ENCODE measurements around the gene CTNNBIP1. TPM values are rescaled to one million over a fixed set of nuclear protein-coding genes. Genes with fewer than 3 reads are reported as not detected.

CTNNBIP1 gene
- total RNA-seq, 1 experiment from 2014 or later, result 14.6 TPM

DNA sequence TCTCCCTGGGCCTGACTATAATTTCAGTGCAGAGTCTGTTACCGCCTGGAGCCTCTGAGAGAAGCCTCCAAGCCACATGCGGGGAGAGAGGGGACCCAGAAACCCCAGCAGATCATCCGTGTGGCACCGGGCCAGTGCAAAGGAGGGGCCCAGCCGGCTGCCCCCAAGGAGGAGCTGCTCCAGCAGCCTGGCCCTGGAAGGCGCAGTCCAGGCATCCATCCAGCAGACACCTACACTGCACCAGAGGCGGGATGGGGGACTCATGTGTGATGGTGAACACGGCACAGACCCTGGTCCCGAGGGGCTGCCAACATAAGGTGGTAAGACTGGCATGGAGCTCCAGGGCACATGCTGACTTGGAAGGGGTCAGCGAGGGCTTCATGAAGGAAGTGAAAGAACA, 46.7 kb downstream of the CTNNBIP1 start:
- Histone ChIP-seq H3K4me3 (ENCODE audit: low read depth, low read length, poor library complexity, severe bottlenecking) (no peak overlapping the region), H3K27ac (ENCODE audit: low read depth, low read length, poor library complexity, severe bottlenecking) (no peak overlapping the region), H3K36me3 (ENCODE audit: insufficient read depth, low read length, poor library complexity, severe bottlenecking) (no peaks in the 10 kb centered on the region), H3K4me1 (ENCODE audit: insufficient read depth, low read length, poor library complexity, severe bottlenecking) (peaks cover 8% of the 10 kb centered on the region), H3K27me3 (replicated peaks; ENCODE audit: insufficient read depth, low read depth, low read length, poor library complexity) (no peaks in the 10 kb centered on the region), H3K9me3 (ENCODE audit: low read depth, low read length, poor library complexity, severe bottlenecking) (no peaks in the 10 kb centered on the region)
- intact Hi-C loops (cut with micrococcal nuclease; ENCODE audit: unreplicated experiment), result no loop called here
- POLR2A ChIA-PET (ENCODE audit: low non-redundant PET), result interaction anchor here (0.6 kb wide), 1 partner anchor 38 kb away, joined by 3 read pairs; no protein-coding TSS in a partner anchor
- CTCF ChIA-PET, result interaction anchor here (0.6 to 0.7 kb wide), 2 partner anchors 78 to 141 kb away, joined by 3 to 4 read pairs; no protein-coding TSS in a partner anchor
- TF ChIP-seq EZH2 (IDR thresholded peaks at IDR 0.05; ENCODE audit: borderline replicate concordance, low read depth, low read length, poor library complexity, severe bottlenecking) (no peak), CTCF (conservative IDR thresholded peaks at IDR 0.05; ENCODE audit: low read depth, low read length) (no peak)
- BruUV-seq (replicated peaks), result no TSS peak
- no peak for DNase-seq (ENCODE audit: low spot score)

DNA sequence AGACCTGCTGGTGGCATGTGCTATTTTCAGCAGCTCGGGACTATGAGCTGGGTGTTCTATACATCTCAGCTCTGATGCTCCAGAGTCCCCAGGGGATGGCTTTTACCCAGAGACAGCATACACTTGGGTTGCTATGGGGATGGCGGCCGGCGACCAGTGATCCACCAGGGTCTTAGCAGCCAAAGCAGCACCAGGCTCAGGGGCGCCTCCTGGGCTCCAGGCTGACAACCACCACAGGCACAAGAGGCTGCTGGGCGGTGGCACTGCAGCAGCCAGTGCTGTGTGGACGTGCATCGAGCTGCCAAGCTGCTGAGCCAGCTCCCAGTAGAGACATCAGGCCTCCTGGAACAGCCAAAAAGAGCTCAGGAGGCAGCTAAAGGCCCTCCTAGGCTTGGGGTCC, 48.7 kb downstream of the CTNNBIP1 start:
- H3K4me1 ChIP-seq (ENCODE audit: insufficient read depth, low read length, poor library complexity, severe bottlenecking), result peaks cover 8% of the 10 kb centered on the region
- H3K27ac ChIP-seq (ENCODE audit: low read depth, low read length, poor library complexity, severe bottlenecking), result no peak overlapping the region
- no peak for TF ChIP-seq EZH2 (IDR thresholded peaks at IDR 0.05; ENCODE audit: borderline replicate concordance, low read depth, low read length, poor library complexity, severe bottlenecking)
- no peak for TF ChIP-seq CTCF (conservative IDR thresholded peaks at IDR 0.05; ENCODE audit: low read depth, low read length)
- no peak overlapping the region for H3K4me3 ChIP-seq (ENCODE audit: low read depth, low read length, poor library complexity, severe bottlenecking)
- no peaks in the 10 kb centered on the region for H3K36me3 ChIP-seq (ENCODE audit: insufficient read depth, low read length, poor library complexity, severe bottlenecking)
- ChIA-PET CTCF (no interaction called here), POLR2A (ENCODE audit: low non-redundant PET) (no interaction called here)
- H3K9me3 ChIP-seq (ENCODE audit: low read depth, low read length, poor library complexity, severe bottlenecking), result no peaks in the 10 kb centered on the region
- no peaks in the 10 kb centered on the region for H3K27me3 ChIP-seq (replicated peaks; ENCODE audit: insufficient read depth, low read depth, low read length, poor library complexity)
- intact Hi-C loops (cut with micrococcal nuclease; ENCODE audit: unreplicated experiment), result loop anchor here (1.0 kb wide), 1 partner anchor 77 kb away; no protein-coding TSS in a partner anchor
- no TSS peak for BruUV-seq (replicated peaks)
- DNase-seq (ENCODE audit: low spot score), result no peak

DNA sequence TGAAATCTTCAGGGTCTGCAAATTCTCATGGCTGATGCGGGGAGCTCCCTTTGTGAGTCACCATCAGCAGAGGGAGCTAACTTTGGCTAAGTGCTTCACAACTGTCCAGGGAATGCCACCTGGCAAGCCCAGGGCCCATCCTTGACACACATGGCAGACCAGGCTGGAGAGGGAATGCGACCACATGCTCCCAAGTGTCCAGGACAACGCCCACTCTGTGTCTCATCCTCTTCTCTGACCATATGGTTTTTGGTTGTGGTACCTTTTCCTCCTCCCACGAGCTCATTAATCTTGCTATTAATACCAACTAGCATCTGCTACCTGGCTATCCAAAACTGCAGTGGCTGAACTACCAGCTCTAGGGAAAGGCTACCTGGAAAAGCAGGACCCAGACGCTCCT, 49.2 kb downstream of the CTNNBIP1 start:
- intact Hi-C loops (cut with micrococcal nuclease; ENCODE audit: unreplicated experiment), result loop anchor here (1.0 kb wide), 1 partner anchor 77 kb away; no protein-coding TSS in a partner anchor
- CTCF ChIA-PET, result no interaction called here
- Histone ChIP-seq H3K9me3 (ENCODE audit: low read depth, low read length, poor library complexity, severe bottlenecking) (no peaks in the 10 kb centered on the region), H3K36me3 (ENCODE audit: insufficient read depth, low read length, poor library complexity, severe bottlenecking) (no peaks in the 10 kb centered on the region), H3K27me3 (replicated peaks; ENCODE audit: insufficient read depth, low read depth, low read length, poor library complexity) (no peaks in the 10 kb centered on the region), H3K4me1 (ENCODE audit: insufficient read depth, low read length, poor library complexity, severe bottlenecking) (peaks cover 8% of the 10 kb centered on the region), H3K27ac (ENCODE audit: low read depth, low read length, poor library complexity, severe bottlenecking) (no peak overlapping the region), H3K4me3 (ENCODE audit: low read depth, low read length, poor library complexity, severe bottlenecking) (no peak overlapping the region)
- BruUV-seq (replicated peaks), result no TSS peak
- DNase-seq (ENCODE audit: low spot score), result no peak
- POLR2A ChIA-PET (ENCODE audit: low non-redundant PET), result no interaction called here
- no peak for TF ChIP-seq CTCF (conservative IDR thresholded peaks at IDR 0.05; ENCODE audit: low read depth, low read length)
- no peak for TF ChIP-seq EZH2 (IDR thresholded peaks at IDR 0.05; ENCODE audit: borderline replicate concordance, low read depth, low read length, poor library complexity, severe bottlenecking)

Measured in A673 (cell line).